DMS 273 treated with DMSO at 0.1 percent for 48 hours (cell line): ENCODE measurements around the gene FAM120B.
"Not testable (repeated sequence)": the region's sequence is repeated elsewhere in the genome, so short reads cannot be mapped to it uniquely, and the experiment has no call there.

ENCODE experiments used
- DNase-seq: peaks from one replicate; lab custom pipeline; 2025; lab: John Stamatoyannopoulos, UW

FAM120B gene

DNA sequence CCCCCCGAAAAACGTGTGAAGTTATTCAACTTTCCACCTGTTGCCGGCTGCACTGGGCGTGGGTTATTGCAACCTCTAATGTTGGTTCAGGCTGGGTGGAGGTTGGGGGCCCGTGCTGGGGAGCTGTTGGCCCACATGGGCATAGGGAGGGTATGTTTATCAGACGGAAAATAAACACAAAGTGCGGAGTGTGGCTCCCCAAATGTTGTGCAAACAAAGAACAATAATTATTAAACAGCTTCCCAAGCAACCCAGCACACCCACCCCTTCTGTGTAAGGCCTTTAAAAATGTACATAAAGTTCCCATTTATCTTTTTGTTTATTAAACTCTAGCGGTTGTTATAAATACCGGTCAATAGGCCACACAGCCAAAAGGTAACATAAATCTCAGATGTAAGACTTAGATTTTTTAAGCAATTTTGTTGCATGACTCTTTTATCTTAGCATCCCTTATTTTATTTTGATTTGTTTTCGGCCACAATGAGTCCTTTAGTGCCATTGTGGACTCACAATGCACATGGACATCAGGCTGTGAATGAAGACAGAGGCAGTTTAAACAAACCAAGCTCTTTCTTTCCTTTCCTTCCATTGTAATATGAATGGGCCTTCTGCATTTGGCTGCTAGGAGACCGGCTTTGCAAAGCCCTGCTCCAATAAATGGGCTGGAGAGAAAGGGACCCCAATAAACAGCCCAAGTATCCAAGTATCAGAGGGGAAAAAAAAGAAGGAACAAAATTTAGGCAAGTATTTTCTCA, 8.8 kb upstream of the FAM120B start:
- no peak for DNase-seq

DNA sequence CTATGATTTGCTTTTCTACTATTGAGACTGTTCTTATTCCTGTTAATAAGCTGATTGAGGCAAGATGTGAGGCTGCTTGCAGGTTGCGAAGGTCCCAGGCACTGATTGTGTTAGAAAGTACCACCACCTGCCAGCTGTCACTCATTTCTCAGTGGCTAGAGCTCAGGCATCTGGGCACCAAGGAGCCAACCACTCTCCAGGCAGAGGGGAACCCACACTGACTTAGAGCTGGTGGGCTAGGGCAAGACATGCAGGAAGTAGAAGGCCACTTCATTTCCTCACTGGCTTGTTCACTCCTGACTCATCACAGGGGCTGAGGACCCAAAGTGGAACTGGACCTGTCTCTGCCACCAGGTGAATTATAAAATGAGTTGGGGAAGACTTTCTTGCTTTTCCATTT, 7.9 kb upstream of the FAM120B start:
- DNase-seq, result no peak

DNA sequence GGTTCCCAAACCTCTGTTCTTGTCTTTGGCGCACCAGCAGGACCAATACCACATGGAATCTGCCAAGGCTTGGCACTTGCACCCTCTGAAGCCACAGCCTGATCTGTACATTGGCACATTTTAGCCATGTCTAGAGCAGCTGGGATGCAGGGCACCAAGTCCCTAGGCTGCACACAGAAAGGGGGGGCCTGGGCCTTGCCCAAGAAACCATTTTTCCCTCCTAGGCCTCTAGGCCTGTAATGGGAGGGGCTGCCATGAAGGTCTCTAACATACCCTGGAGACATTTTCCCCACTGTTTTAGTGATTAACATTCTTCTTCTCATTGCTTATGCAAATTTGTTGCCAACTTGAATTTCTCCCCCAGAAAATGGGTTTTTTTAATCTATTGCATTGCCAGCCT, 5.4 kb upstream of the FAM120B start:
- DNase-seq, result no peak

DNA sequence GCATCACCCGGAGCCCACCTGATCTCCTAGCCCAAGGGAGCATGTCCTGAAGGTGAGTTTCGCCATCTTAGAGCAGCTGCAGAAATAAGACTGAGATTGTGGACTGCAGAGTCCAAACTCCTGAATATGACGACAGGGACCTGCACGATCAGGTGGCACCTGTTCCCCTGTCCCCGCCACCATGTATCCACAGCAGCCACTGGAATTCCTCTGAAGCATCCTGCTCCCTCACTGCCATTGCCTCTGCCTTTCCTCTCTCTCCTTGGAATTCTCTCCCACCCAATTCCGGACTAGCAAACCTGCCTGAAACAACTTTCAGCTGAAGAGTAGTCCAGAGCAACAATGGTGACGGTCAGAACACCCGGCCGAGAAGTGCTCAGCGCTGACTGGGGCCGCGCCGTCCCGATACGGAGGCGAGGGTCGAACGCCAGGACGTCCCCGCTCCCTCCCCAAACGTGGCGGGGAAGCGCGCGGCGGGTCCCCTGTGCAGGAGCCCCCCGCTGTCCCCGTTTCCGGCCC, 694 bp upstream of the FAM120B start:
- DNase-seq, result no peak

DNA sequence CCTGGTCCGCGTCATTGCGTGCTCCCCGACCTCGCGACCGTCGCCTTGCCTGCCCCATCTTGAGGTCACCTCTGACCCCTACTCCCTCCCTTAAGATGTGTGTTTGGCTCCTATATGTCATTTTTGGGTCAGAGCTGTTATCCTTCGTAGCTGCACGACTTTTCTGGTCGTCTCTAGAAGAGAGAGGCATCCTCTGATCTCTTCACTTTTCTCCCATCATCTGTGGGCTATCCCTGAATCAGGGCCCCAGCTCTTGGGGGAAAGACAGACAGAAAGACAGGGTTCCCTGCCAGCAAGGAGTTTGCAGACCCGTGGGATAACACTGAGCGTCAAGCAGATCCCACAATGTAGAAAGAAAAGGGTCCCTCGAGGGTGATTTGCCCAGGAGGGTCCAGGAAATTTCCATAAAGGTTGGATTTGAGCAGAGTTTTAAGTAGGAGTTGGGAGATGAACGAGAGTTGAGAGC, 555 bp downstream of the FAM120B start:
- DNase-seq, result no peak

DNA sequence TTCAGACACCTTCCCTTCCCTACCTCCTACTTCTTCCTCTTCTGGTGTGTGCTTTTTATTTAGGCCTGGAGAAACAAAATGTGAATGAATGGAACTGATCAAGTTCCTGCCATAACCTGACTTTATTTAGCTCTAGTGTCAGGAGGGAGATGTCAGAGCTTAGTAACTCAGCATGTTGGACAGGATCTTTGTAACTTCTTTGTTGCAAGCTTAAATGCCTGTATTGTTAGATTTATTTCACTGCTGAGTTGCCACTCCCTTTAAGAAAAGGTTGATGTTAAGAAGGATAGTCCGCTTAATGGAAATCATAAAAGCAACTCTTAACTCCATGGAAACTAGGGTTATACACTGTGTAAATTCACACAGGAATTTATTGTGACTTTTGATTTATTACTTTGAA, 2.2 kb downstream of the FAM120B start:
- no peak for DNase-seq

DNA sequence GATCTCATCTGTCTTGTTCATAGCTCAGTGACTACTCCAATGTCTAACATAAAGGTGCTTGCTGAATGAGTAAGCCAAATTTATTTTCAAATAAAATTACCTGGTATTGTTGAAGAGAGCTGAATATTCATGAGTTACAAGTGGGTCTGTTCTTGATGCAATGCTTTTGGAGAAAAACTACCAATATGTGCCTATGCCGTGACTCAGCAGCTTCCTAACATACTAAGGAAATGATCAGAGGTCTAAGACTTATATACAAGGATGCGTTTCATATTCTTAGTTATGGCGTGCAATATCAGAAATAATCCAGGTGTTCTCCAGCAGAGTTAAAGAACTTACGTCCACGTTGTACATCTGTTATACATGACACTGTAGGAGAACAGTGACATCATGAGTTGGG, 5.1 kb downstream of the FAM120B start:
- DNase-seq, result no peak

DNA sequence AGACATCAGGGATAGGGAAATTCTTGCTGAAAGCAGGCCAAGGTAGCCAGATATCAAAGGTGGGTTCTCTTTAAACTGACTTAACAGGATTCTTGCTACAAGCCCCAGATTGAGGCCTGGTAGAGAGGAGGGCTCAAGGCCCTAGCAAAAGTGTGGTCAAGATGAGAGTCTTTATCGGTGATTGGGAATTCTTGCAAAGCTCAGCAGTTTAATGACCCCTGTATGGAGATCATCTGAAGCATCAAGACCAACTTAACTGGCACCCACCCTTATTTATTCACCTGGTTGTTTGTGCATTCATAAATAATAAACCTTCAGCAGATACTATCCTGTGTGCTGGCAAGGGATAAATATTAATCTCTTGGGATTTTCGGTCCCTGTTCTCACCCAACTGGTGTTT, 6.3 kb downstream of the FAM120B start:
- DNase-seq, result no peak

DNA sequence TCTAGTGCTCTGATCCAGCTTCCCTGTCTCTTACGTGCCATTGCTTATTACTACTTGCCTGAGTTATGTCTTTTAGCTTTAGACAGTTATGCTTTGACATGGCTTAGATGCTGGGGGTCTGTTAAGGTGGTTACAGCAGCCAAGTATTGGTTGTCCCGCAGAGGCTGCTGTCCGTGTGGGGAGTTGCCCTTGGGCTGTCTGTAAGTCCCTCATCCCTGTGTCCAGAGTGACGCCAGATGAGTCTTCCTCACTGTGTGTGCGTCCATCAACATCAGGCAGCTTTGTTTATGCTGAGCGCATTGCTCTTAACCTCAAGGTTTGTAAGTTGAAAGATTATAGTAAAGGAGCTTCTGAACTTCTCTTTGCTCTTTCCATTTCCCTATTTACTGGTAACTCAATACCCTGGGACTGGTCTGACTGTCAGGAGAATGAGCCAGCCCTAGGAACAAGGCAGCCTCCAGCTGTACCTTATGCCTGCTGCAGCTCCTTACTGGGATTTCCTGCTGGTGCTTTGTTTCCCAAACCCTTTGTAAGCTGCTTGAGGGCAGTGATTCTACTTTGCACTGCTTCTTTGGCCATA, 7.2 kb downstream of the FAM120B start:
- no peak for DNase-seq

DNA sequence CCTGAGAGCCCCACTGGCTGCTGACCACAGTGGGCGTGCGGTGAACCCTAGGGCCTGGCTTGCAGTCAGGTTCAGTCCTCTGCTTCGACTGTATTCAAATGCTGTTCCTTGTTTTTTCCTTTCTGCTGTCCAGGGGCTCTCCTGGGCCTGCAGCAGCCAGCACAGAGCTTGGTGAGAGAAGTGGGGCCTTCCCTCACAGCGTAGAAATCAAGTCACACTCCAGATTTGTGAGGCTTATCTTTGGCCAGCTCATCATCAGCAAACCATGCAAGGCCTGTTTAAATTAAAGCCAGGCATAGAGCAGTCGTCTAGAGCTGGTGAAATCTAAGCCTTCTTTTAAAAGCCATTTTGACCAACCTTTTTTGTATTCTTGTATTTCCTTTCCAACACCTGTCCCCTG, 8.4 kb downstream of the FAM120B start:
- no peak for DNase-seq

DNA sequence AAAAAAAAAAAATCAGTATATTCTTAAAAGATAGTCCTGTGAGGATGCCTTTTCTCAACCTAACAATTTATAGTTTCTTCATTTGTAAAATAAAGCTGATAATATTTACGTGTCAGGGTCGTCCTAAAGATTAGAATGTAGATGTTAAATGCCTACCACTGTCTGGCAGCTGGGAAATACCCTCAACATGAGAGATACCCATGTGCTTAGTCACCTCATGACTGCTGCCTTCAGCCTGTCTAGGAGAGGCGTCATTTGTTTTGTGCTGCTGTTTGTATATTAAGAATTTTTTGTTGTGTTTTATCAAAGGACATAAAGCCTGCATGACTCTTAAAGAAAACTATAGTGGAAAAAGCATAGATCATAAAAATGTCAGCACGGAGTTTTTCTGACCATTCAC, 9.5 kb downstream of the FAM120B start:
- DNase-seq, result no peak

DNA sequence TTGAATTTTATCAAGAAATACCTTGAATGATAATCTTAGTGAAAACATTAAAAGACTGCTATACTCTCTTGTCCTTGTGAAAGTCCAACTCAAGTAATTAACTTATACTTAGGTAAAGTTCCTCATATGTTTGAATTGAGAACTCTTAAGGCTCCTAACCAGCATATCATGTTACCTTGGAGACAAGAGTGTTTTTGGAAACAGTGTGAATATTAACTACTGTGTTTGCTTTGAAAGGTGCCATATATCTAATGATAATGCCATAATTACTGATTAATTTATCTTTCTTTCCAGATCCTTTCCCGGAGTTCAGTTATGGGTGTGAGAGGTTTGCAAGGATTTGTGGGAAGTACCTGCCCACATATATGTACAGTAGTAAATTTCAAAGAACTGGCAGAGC, 10.5 kb downstream of the FAM120B start:
- DNase-seq, result no peak

DNA sequence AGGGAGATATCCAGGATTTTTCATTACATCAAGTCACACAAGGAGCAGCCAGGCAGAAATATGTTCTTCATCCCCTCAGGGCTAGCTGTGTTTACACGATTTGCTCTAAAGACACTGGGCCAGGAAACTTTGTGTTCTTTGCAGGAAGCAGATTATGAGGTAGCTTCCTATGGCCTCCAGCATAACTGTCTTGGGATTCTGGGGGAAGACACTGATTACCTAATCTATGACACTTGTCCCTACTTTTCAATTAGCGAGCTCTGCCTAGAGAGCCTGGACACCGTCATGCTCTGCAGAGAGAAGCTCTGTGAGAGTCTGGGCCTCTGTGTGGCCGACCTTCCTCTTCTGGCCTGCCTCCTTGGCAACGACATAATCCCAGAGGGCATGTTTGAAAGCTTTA, 11.2 kb downstream of the FAM120B start:
- no peak for DNase-seq

DNA sequence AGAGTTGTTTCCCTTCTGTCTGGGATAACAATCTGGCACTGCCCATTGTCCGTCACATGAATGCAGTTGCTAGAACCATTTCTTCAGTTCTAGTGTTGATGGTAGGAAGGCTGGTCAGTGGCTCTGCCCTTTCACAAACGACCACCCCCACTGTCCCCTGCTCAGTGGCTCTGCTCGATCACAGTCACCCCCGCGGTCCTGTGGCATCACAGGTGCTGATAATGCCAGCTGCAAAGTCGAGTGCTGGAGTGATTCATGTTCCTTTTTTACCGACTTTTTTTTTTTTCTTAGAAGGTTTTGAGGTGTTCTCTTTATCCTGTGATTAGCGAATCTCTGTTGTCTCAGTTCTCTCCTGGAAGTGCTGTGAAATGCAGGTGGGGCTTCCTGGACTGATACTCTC, 22.8 kb downstream of the FAM120B start:
- no peak for DNase-seq

DNA sequence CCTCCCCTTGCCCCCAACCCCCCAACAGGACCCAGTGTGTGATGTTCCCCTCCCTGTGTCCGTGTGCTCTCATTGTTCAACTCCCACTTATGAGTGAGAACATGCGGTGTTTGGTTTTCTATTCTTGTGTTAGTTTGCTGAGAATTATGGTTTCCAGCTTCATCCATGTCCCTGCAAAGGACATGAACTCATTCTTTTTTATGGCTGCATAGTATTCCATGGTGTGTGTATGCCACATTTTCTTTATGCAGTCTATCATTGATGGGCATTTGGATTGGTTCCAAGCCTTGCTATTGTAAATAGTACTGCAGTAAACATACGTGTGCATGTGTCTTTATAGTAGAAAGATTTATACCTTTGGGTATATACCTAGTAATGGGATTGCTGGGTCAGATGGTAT, 28.6 kb downstream of the FAM120B start:
- not testable (repeated sequence) for DNase-seq

DNA sequence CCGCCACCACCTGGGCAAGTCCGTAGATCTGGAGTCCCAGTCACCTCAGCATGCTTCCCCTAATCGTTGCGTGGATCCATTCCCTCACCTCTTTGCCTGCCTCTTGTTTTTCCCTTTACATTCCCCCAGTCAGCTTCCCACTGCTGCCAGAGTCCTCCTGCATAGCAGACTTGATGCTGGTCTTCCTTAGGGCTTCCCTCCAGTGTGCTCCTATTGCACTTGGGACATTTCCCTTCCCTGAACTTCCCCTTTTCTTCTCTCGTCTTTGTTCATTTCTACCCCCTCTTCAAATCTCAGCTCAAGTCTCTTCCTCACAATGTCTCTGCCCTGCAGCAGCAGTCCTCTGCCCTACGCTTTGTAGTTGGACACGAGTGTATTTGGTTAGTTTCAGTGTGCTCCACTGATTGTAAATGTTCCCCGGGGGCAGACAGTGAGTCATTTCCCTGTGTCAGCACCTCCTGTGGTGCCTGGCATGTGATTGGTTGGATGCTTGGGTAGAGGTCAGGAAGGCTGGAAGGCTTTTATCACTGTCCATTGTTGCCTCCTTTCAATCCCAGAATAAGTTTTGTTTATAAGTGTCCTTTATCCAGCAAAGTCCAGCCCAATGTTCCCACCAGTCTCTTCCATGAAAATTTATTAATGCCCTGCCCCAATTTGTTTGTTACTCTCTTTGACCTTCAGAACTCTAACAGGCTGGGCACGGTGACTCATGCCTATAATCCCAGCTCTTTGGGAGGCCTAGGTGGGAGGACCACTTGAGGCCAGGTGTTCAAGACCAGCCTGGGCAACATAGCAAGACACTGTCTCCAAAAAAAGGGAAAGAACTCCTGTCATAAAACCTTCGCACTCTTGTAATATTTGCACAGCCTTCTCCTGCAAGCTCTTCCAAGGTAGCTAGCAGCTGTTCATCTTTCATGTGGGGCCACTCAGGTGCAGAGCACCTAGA, 38.3 kb downstream of the FAM120B start:
- no peak for DNase-seq

DNA sequence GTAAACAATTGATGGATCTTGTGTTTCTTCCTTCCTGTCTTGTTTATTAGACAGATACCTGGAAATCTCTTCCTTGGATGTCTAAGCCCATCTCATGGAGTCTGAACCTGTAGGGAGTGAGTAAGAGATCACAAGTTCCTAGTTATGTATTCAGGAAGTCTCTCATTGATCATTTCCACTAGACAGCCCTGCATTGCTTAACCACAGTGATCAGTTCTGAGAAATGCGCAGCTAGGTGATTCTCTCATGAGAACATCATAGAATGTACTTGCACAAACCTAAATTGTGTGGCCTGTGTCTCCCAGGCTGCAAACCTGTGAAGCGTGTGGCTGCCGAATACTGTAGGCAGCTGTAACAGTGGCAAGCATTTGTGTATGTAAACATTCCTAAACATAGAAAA, 39.1 kb downstream of the FAM120B start:
- DNase-seq, result no peak

DNA sequence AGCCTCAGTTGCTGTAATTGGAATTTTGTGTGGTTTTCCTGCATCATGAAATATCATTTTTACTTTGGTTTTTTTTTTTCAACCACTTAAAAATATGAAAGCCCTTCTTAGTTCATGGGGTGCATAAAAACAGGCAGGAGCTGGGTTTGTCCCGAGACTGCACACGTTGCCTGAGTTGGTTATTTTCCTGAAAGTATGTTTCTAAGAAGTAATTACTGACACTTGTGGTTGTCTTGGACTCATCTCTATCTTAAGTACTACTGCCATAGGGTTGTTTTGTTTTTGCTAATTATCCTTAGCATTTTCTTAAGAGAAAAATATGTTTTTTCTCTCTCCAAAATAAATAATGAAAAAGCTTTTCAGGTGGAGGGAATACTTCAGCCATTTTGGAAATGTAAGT, 40.1 kb downstream of the FAM120B start:
- DNase-seq, result no peak

DNA sequence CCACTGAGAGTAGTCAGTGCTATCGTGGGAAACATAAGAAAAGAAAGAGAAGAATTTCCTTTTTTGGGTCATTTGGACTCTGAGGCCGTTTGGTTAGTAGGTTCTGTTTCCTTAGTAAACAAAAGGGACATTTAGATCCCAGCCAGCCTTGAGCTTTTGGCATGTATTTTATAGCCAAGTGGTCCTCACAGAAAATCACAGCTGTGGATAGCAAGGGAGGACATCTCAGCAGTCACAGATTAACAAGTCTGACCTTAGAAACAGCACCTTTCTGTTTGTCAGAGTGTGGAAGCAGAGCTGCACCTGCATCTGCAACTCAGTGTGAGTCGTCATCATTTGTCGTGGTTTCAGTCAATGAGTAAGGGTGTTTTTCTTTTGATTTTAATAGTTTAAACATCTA, 40.5 kb downstream of the FAM120B start:
- no peak for DNase-seq

DNA sequence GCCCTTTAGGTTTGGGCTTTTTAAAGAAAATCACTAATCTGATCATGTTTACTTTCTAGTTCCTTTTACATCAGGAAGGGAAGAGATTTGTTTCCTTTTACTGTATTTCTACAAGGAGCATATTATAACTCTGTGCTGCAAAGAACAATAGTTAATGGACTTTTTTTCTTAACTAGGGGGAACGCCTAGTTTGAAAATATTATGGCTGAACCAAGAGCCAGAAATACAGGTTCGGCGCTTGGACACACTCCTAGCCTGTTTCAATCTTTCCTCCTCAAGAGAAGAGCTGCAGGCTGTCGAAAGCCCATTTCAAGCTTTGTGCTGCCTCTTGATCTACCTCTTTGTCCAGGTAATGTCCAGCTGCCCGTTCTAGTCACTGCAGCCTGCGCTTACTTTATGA, 41.4 kb downstream of the FAM120B start:
- no peak for DNase-seq

DNA sequence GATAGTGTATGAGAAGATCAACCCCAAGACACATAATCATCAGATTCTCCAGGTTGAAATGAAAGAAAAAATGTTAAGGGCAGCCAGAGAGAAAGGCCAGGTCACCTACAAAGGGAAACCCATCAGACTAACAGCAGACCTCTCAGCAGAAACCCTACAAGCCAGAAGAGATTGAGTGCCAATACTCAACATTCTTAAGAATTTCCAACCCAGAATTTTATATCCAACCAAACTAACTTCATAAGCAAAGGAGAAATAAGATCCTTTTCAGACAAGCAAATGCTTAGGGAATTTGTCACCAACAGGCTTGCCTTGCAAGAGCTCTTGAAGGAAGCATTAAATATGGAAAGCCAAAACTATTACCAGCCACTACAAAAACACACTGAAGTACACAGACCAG, 44.9 kb downstream of the FAM120B start:
- DNase-seq, result not testable (repeated sequence)

DNA sequence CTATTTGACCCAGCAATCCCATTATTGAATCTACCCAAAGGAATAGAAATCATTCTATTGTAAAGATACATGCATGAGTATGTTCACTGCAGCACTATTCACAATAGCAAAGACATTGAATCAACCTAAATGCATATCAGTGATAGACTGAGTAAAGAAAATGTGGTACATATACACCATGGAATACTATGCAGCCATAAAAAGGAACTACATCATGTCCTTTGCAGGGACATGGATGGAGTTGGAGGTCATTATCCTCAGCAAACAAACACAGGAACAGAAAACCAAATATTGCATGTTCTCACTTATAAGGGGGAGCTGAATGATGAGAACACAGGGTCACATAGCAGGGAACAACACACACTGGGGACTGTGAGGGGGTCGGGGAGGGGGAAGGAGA, 48.6 kb downstream of the FAM120B start:
- not testable (repeated sequence) for DNase-seq

DNA sequence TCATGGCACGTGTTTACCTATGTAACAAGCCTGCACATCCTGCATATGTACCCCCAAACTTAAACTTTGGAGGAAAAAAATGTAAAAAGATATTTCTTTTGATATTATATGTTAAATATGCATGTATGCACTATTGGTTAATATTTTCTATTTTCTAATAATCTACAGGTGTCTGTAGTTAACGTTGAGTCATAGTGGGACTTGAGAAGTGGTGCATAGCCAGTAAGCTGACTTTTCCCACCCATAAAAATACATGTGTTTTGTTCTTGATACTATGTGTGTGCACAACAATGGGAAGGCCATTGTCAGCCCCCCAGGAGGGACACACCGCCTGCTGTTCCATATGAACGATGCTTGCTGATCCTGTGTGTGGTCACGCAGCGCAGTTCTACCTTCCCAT, 49.1 kb downstream of the FAM120B start:
- no peak for DNase-seq
